IMR-90 (cell line): ENCODE results near the gene CCSER2.

ENCODE experiments used
- CTCF ChIP-seq: conservative IDR thresholded peaks from 2 replicates; pipeline ENCODE4 v1.5.1; 2012; ENCODE audit warnings: mild to moderate bottlenecking, low read depth, low read length, improper control_type of control experiment
- RAD21 ChIP-seq: IDR thresholded peaks from 2 replicates; pipeline ENCODE4 v1.6.1; 2012; ENCODE audit warnings: low read length, improper control_type of control experiment
- RCOR1 ChIP-seq: IDR thresholded peaks from 2 replicates; pipeline ENCODE4 v1.6.1; 2012; ENCODE audit warnings: mild to moderate bottlenecking, low read length, improper control_type of control experiment; ENCODE audit not compliant: insufficient replicate concordance

GRCh38 chr10:84337199-84337598 lies 8.8 kb downstream of the CCSER2 start:
- no peak for TF ChIP-seq CTCF
- TF ChIP-seq RAD21 = no peak
- TF ChIP-seq RCOR1 = no peak
